Hematopoietic multipotent progenitor cell treated with erythropoietin and hydrocortisone succinate and interleukin-3 and kit ligand, for 8 days (in vitro differentiated cells): ENCODE data around the gene CLEC14A.

ENCODE experiments used
- DNase-seq: peaks from one replicate; pipeline ENCODE4 v3.0.0-alpha.2; 2015

The CLEC14A gene

GRCh38 chr14:38243696-38244240 is 12.1 kb downstream of the CLEC14A start:
- DNase-seq = no peak

- DNase-seq = no peak
Measured at GRCh38 chr14:38238878-38239277, 17.0 kb downstream of the CLEC14A start.

- no peak for DNase-seq
Measured at GRCh38 chr14:38238332-38238731, 17.6 kb downstream of the CLEC14A start.

- no peak for DNase-seq
Measured at GRCh38 chr14:38233218-38233617, 22.7 kb downstream of the CLEC14A start.

GRCh38 chr14:38226366-38226765 is 29.5 kb downstream of the CLEC14A start:
- DNase-seq = no peak

- no peak for DNase-seq
Measured at GRCh38 chr14:38225946-38226345, 29.9 kb downstream of the CLEC14A start.

- DNase-seq = no peak
Measured at GRCh38 chr14:38224338-38224737, 31.6 kb downstream of the CLEC14A start.

- DNase-seq = no peak
Measured at GRCh38 chr14:38221077-38221476, 34.8 kb downstream of the CLEC14A start.

- DNase-seq = no peak
Measured at GRCh38 chr14:38217553-38217952, 38.3 kb downstream of the CLEC14A start.

GRCh38 chr14:38213001-38213400 is 42.9 kb downstream of the CLEC14A start:
- no peak for DNase-seq

- DNase-seq = no peak
Measured at GRCh38 chr14:38212111-38212510, 43.8 kb downstream of the CLEC14A start.

- DNase-seq = no peak
Measured at GRCh38 chr14:38211255-38211735, 44.6 kb downstream of the CLEC14A start.

GRCh38 chr14:38210587-38211216 is 45.2 kb downstream of the CLEC14A start:
- DNase-seq = no peak

- DNase-seq = no peak
Measured at GRCh38 chr14:38209572-38210557, 46.0 kb downstream of the CLEC14A start.

- DNase-seq = no peak
Measured at GRCh38 chr14:38208618-38209562, 47.0 kb downstream of the CLEC14A start.

- no peak for DNase-seq
Measured at GRCh38 chr14:38207736-38208617, 47.9 kb downstream of the CLEC14A start, which contains the start of gene SSTR1. TSS of gene SSTR1 (plus strand) at chr14:38207904. CDS start at chr14:38209390, 1,486 bp downstream.

- no peak for DNase-seq
Measured at GRCh38 chr14:38207377-38207735, 48.5 kb downstream of the CLEC14A start.

GRCh38 chr14:38206689-38207376 is 49.1 kb downstream of the CLEC14A start:
- DNase-seq = no peak

- DNase-seq = no peak
Measured at GRCh38 chr14:38205949-38206665, 49.8 kb downstream of the CLEC14A start.
